Measurements from ENCODE around the gene ROBO3. TPM values are rescaled to one million over a fixed set of nuclear protein-coding genes. Genes with fewer than 3 reads are reported as not detected.

ROBO3 gene
- total and polyA plus RNA-seq, 4 donors: 2.1 to 63.0 (median 17.7) TPM

DNA sequence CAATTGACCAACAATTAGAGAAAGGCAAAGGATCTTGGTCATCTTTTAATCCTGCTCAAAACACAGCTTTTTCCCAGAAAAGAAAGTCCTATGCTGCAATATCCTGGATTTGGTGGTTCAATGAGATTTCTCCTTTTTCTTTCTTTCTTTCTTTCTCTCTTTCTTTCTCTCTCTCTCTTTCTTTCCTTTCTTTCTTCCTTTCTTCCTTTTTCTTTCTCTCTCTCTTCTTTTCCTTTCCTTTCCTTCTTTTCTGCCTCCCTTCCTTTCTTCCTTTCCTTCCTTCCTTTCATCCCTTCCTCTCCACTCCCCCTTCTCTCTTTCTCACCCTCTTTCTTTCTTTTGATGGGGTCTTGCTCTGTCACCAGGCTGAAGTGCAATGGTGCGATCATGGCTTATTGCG, 33.3 kb upstream of the ROBO3 start:
- peaks cover 0 to 2% of the 10 kb centered on the region in 2 donors for H3K27me3 ChIP-seq (ENCODE audit: control insufficient read depth in 1 of 2, insufficient read depth in 2 of 2, low read length in 1 of 2)
- ATAC-seq (ENCODE audit: low FRiP score) (no peak), DNase-seq (no peak)
- intact Hi-C loops (cut with DNase I): loop anchor here in 1 of 2 donors (10.0 kb wide), 1 partner anchor 67 kb away; the partner anchor contains the start of gene ESAM
- H3K27ac ChIP-seq (ENCODE audit: low read depth in 1 of 2, low read length in 2 of 2): no peak overlapping the region
- 98 to 100% methylated on average over 2 of the region's 2 CpGs for WGBS, 2 donors
- no peaks in the 10 kb centered on the region for H3K9me3 ChIP-seq (ENCODE audit: control insufficient read depth, low read length)
- H3K36me3 ChIP-seq (ENCODE audit: control insufficient read depth in 1 of 2, insufficient read depth in 2 of 2, low read length in 1 of 2): no peaks in the 10 kb centered on the region
- no peaks in the 10 kb centered on the region for H3K4me1 ChIP-seq (ENCODE audit: control insufficient read depth in 1 of 2, insufficient read depth in 2 of 2, low read length in 2 of 2)
- H3K4me3 ChIP-seq (ENCODE audit: low read length in 2 of 2): no peak overlapping the region

DNA sequence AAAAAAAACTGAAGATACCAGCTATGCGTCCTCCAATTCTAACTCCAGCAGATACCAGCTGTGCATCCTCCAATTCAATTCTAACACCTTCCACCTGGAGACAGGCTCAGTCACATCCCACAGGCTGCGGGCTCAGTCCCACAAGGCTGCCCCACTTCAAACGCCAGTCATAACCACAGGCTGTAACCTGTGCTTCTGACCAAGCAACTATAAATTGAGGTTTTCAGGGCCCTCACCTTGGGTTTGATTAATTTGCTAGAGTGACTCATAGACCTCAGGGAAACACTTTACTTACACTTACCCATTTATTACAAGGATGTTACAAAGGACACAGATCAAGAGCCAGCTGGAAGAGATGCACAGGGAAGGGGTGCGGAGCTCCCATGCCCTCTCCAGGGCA, 32.7 kb upstream of the ROBO3 start:
- no peak overlapping the region for H3K27ac ChIP-seq (ENCODE audit: low read depth in 1 of 2, low read length in 2 of 2)
- no peaks in the 10 kb centered on the region for H3K9me3 ChIP-seq (ENCODE audit: control insufficient read depth, low read length)
- no peaks in the 10 kb centered on the region for H3K4me1 ChIP-seq (ENCODE audit: control insufficient read depth in 1 of 2, insufficient read depth in 2 of 2, low read length in 2 of 2)
- 79 to 83% methylated on average over 4 of the region's 4 CpGs for WGBS, 2 donors
- peaks cover 0 to 2% of the 10 kb centered on the region in 2 donors for H3K27me3 ChIP-seq (ENCODE audit: control insufficient read depth in 1 of 2, insufficient read depth in 2 of 2, low read length in 1 of 2)
- no peak overlapping the region for H3K4me3 ChIP-seq (ENCODE audit: low read length in 2 of 2)
- intact Hi-C loops (cut with DNase I): loop anchor here in 1 of 2 donors (10.0 kb wide), 1 partner anchor 68 kb away; the partner anchor contains the start of gene ESAM
- DNase-seq: no peak
- H3K36me3 ChIP-seq (ENCODE audit: control insufficient read depth in 1 of 2, insufficient read depth in 2 of 2, low read length in 1 of 2): no peaks in the 10 kb centered on the region
- no peak for ATAC-seq (ENCODE audit: low FRiP score)

- Histone ChIP-seq H3K27ac (ENCODE audit: low read depth in 1 of 2, low read length in 2 of 2) (no peak overlapping the region), H3K9me3 (ENCODE audit: control insufficient read depth, low read length) (no peaks in the 10 kb centered on the region), H3K27me3 (ENCODE audit: control insufficient read depth in 1 of 2, insufficient read depth in 2 of 2, low read length in 1 of 2) (peaks cover 0 to 2% of the 10 kb centered on the region in 2 donors), H3K36me3 (ENCODE audit: control insufficient read depth in 1 of 2, insufficient read depth in 2 of 2, low read length in 1 of 2) (no peaks in the 10 kb centered on the region), H3K4me3 (ENCODE audit: low read length in 2 of 2) (no peak overlapping the region), H3K4me1 (ENCODE audit: control insufficient read depth in 1 of 2, insufficient read depth in 2 of 2, low read length in 2 of 2) (no peaks in the 10 kb centered on the region)
- WGBS, 2 donors: 86 to 87% methylated on average over 3 of the region's 3 CpGs
- no peak for ATAC-seq (ENCODE audit: low FRiP score)
- intact Hi-C loops (cut with DNase I): loop anchor here (5.0 to 10.0 kb wide), 5 partner anchors 32 to 187 kb away; partner anchors contain the start of genes ESAM (in 2 of the 2) and MSANTD2 (in 2 of the 2)
- DNase-seq: no peak
Measured at GRCh38 chr11:124834526-124835180, 30.6 kb upstream of the ROBO3 start.

- ATAC-seq (ENCODE audit: low FRiP score) (no peak), DNase-seq (no peak)
- H3K27me3 ChIP-seq (ENCODE audit: control insufficient read depth in 1 of 2, insufficient read depth in 2 of 2, low read length in 1 of 2): peaks cover 0 to 3% of the 10 kb centered on the region in 2 donors
- intact Hi-C loops (cut with DNase I): loop anchor here (2.0 to 10.0 kb wide), 7 partner anchors 34 to 191 kb away; partner anchors contain the start of genes ESAM (in 2 of the 2) and MSANTD2 (in 2 of the 2)
- no peaks in the 10 kb centered on the region for H3K36me3 ChIP-seq (ENCODE audit: control insufficient read depth in 1 of 2, insufficient read depth in 2 of 2, low read length in 1 of 2)
- H3K9me3 ChIP-seq (ENCODE audit: control insufficient read depth, low read length): no peaks in the 10 kb centered on the region
- WGBS, 2 donors: 90 to 93% methylated on average over 8 of the region's 8 CpGs
- H3K27ac ChIP-seq (ENCODE audit: low read depth in 1 of 2, low read length in 2 of 2): no peak overlapping the region
- H3K4me3 ChIP-seq (ENCODE audit: low read length in 2 of 2): peak overlapping the region in 1 of 2 donors; percentile 32
- H3K4me1 ChIP-seq (ENCODE audit: control insufficient read depth in 1 of 2, insufficient read depth in 2 of 2, low read length in 2 of 2): no peaks in the 10 kb centered on the region
Measured at GRCh38 chr11:124835918-124836317, 29.3 kb upstream of the ROBO3 start.

DNA sequence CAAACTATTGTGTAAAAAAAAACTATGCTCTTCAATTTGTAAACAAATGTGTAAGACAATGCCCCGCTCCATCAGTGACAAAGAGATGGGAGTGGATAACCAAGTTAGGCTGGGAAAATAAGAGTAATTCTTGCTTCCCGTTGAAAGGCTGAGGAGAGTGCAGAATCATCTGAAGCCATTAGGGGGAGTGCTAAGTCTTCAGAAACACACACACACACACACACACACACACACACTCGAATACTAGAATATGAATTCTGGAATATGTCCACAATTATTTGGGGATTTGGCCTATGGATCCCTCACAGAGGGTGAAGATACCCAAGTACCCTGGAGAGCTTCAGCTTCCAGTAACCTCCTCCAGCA, 27.8 kb upstream of the ROBO3 start:
- H3K27me3 ChIP-seq (ENCODE audit: control insufficient read depth in 1 of 2, insufficient read depth in 2 of 2, low read length in 1 of 2): peaks cover 0 to 3% of the 10 kb centered on the region in 2 donors
- no peaks in the 10 kb centered on the region for H3K36me3 ChIP-seq (ENCODE audit: control insufficient read depth in 1 of 2, insufficient read depth in 2 of 2, low read length in 1 of 2)
- ATAC-seq (ENCODE audit: low FRiP score) (peak; percentile 82), DNase-seq (no peak)
- no peaks in the 10 kb centered on the region for H3K4me1 ChIP-seq (ENCODE audit: control insufficient read depth in 1 of 2, insufficient read depth in 2 of 2, low read length in 2 of 2)
- no peak overlapping the region for H3K27ac ChIP-seq (ENCODE audit: low read depth in 1 of 2, low read length in 2 of 2)
- 12 to 26% methylated on average over 3 of the region's 3 CpGs for WGBS, 2 donors
- intact Hi-C loops (cut with DNase I): loop anchor here (2.0 to 10.0 kb wide), 7 partner anchors 35 to 193 kb away; partner anchors contain the start of genes ESAM (in 2 of the 2) and MSANTD2 (in 2 of the 2)
- no peaks in the 10 kb centered on the region for H3K9me3 ChIP-seq (ENCODE audit: control insufficient read depth, low read length)
- no peak overlapping the region for H3K4me3 ChIP-seq (ENCODE audit: low read length in 2 of 2)

DNA sequence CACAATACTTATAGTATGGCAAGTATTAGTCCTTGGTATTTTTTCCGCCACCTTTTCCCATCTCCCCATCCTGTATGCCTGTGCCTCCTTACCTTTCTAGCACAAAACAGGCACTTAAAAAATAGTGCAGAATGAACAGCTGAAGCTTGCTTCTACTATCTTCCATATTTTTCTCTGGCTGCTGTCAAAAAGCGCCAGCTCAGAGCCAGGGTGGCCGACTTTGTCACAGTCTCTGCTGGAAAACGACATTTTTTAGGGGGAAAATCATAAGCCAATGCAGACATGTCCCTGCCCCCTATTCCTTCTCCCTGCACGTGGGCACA, 26.5 kb upstream of the ROBO3 start:
- intact Hi-C loops (cut with DNase I): loop anchor here (5.0 to 10.0 kb wide), 5 partner anchors 36 to 191 kb away; partner anchors contain the start of genes ESAM (in 2 of the 2) and MSANTD2 (in 2 of the 2)
- WGBS, 2 donors: 38 to 43% methylated on average over 5 of the region's 5 CpGs
- no peaks in the 10 kb centered on the region for H3K9me3 ChIP-seq (ENCODE audit: control insufficient read depth, low read length)

GRCh38 chr11:124839128-124839971, 25.9 kb upstream of the ROBO3 start:
- H3K36me3 ChIP-seq (ENCODE audit: control insufficient read depth in 1 of 2, insufficient read depth in 2 of 2, low read length in 1 of 2): no peaks in the 10 kb centered on the region
- intact Hi-C loops (cut with DNase I): loop anchor here (5.0 to 10.0 kb wide), 5 partner anchors 37 to 192 kb away; partner anchors contain the start of genes ESAM (in 2 of the 2) and MSANTD2 (in 2 of the 2)
- no peak overlapping the region for H3K27ac ChIP-seq (ENCODE audit: low read depth in 1 of 2, low read length in 2 of 2)
- DNase-seq (no peak), ATAC-seq (ENCODE audit: low FRiP score) (no peak)
- H3K4me1 ChIP-seq (ENCODE audit: control insufficient read depth in 1 of 2, insufficient read depth in 2 of 2, low read length in 2 of 2): no peaks in the 10 kb centered on the region
- H3K9me3 ChIP-seq (ENCODE audit: control insufficient read depth, low read length): no peaks in the 10 kb centered on the region
- H3K27me3 ChIP-seq (ENCODE audit: control insufficient read depth in 1 of 2, insufficient read depth in 2 of 2, low read length in 1 of 2): peaks cover 0 to 3% of the 10 kb centered on the region in 2 donors
- H3K4me3 ChIP-seq (ENCODE audit: low read length in 2 of 2): peak overlapping the region; percentile 21 to 42
- 1 to 2% methylated on average over 66 to 87 of the region's 87 CpGs for WGBS, 2 donors

More for the DNA sequence above, 26.5 kb upstream of the ROBO3 start:
- no peak for ATAC-seq (ENCODE audit: low FRiP score)
- no peak for DNase-seq
- H3K27me3 ChIP-seq (ENCODE audit: control insufficient read depth in 1 of 2, insufficient read depth in 2 of 2, low read length in 1 of 2): peaks cover 0 to 3% of the 10 kb centered on the region in 2 donors
- H3K4me3 ChIP-seq (ENCODE audit: low read length in 2 of 2): no peak overlapping the region
- H3K36me3 ChIP-seq (ENCODE audit: control insufficient read depth in 1 of 2, insufficient read depth in 2 of 2, low read length in 1 of 2): no peaks in the 10 kb centered on the region
- no peaks in the 10 kb centered on the region for H3K4me1 ChIP-seq (ENCODE audit: control insufficient read depth in 1 of 2, insufficient read depth in 2 of 2, low read length in 2 of 2)
- H3K27ac ChIP-seq (ENCODE audit: low read depth in 1 of 2, low read length in 2 of 2): no peak overlapping the region

- Histone ChIP-seq H3K4me3 (ENCODE audit: low read length in 2 of 2) (peak overlapping the region in 1 of 2 donors; percentile 42), H3K27ac (ENCODE audit: low read depth in 1 of 2, low read length in 2 of 2) (no peak overlapping the region), H3K36me3 (ENCODE audit: control insufficient read depth in 1 of 2, insufficient read depth in 2 of 2, low read length in 1 of 2) (no peaks in the 10 kb centered on the region), H3K4me1 (ENCODE audit: control insufficient read depth in 1 of 2, insufficient read depth in 2 of 2, low read length in 2 of 2) (no peaks in the 10 kb centered on the region), H3K27me3 (ENCODE audit: control insufficient read depth in 1 of 2, insufficient read depth in 2 of 2, low read length in 1 of 2) (peaks cover 0 to 3% of the 10 kb centered on the region in 2 donors), H3K9me3 (ENCODE audit: control insufficient read depth, low read length) (no peaks in the 10 kb centered on the region)
- ATAC-seq (ENCODE audit: low FRiP score) (no peak), DNase-seq (no peak)
- intact Hi-C loops (cut with DNase I): loop anchor here (5.0 to 10.0 kb wide), 5 partner anchors 38 to 193 kb away; partner anchors contain the start of genes ESAM (in 2 of the 2) and MSANTD2 (in 2 of the 2)
- 20 to 22% methylated on average over 20 of the region's 20 CpGs for WGBS, 2 donors
Measured at GRCh38 chr11:124839972-124840621, 25.1 kb upstream of the ROBO3 start.
